Neuronal stem cell (in vitro differentiated cells): ENCODE measurements around the gene PPP1R13L.
A peak's percentile ranks its signal among the peaks of the same experiment; 100 is the strongest.

Experiments
- DNase-seq: peaks from one replicate; pipeline ENCODE4 v3.0.0-alpha.2; 2013; ENCODE audit warnings: low spot score
- H2AFZ ChIP-seq: one replicate; pipeline ENCODE4 v1.6.1; 2013; ENCODE audit warnings: mild to moderate bottlenecking, low read length, inconsistent platforms
- H2AK5ac ChIP-seq: 2 replicates; pipeline ENCODE4 v1.6.1; 2013; ENCODE audit warnings: low read depth, mild to moderate bottlenecking, inconsistent platforms, low read length, moderate library complexity, mixed read lengths
- H2BK120ac ChIP-seq: 2 replicates; pipeline ENCODE4 v1.6.1; 2013; ENCODE audit warnings: low read depth, mild to moderate bottlenecking, inconsistent platforms, low read length, moderate library complexity, mixed read lengths
- H2BK12ac ChIP-seq: one replicate; pipeline ENCODE4 v1.6.1; 2013; ENCODE audit warnings: low read length, inconsistent platforms
- H2BK15ac ChIP-seq: 2 replicates; pipeline ENCODE4 v1.6.1; 2013; ENCODE audit warnings: mild to moderate bottlenecking, low read length, inconsistent platforms, mixed read lengths
- H2BK5ac ChIP-seq: one replicate; pipeline ENCODE4 v1.6.1; 2013; ENCODE audit warnings: inconsistent platforms, mild to moderate bottlenecking, low read length, moderate library complexity
- H3K14ac ChIP-seq: one replicate; pipeline ENCODE4 v1.6.1; 2013; ENCODE audit warnings: low read length, inconsistent platforms
- H3K18ac ChIP-seq: 2 replicates; pipeline ENCODE4 v1.6.1; 2013; ENCODE audit warnings: low read length, inconsistent platforms
- H3K23ac ChIP-seq: 2 replicates; pipeline ENCODE4 v1.6.1; 2013; ENCODE audit warnings: low read depth, mild to moderate bottlenecking, mixed read lengths, low read length, inconsistent platforms; ENCODE audit not compliant: poor library complexity
- H3K27ac ChIP-seq: replicated peaks from 3 replicates; pipeline ENCODE4 v1.5.1; 2013; ENCODE audit warnings: low read length, inconsistent platforms
- H3K27me3 ChIP-seq, 3 experiments: 2 replicates each; pipeline ENCODE4 v1.6.1; 2013; ENCODE audit warnings: low read length in 3 of 3, mild to moderate bottlenecking in 2 of 3, inconsistent platforms in 1 of 3, low read depth in 1 of 3, mixed read lengths in 1 of 3, moderate library complexity in 1 of 3; ENCODE audit not compliant: control insufficient read depth in 3 of 3, insufficient read depth in 3 of 3
- H3K36me3 ChIP-seq, 2 donors: replicated peaks in 1 of 2; 2 replicates each; pipeline ENCODE4 v1.6.1; 2013; ENCODE audit warnings: low read length in 2 of 2; ENCODE audit not compliant: control insufficient read depth in 2 of 2, insufficient read depth in 2 of 2
- H3K4ac ChIP-seq: 2 replicates; pipeline ENCODE4 v1.6.1; 2013; ENCODE audit warnings: inconsistent platforms, mild to moderate bottlenecking, low read length, moderate library complexity
- H3K4me1 ChIP-seq, 2 donors: 1 replicate in 1 of 2; 2 replicates in 1 of 2; pipeline ENCODE4 v1.6.1; 2013; ENCODE audit warnings: low read length in 2 of 2, low read depth in 1 of 2; ENCODE audit not compliant: control insufficient read depth in 2 of 2, insufficient read depth in 1 of 2
- H3K4me2 ChIP-seq: one replicate; pipeline ENCODE4 v1.6.1; 2013; ENCODE audit warnings: mild to moderate bottlenecking, low read length, inconsistent platforms; ENCODE audit not compliant: insufficient read depth, poor library complexity, severe bottlenecking
- H3K4me3 ChIP-seq, 2 donors: 2 replicates each; pipeline ENCODE4 v1.5.1; 2013; ENCODE audit warnings: low read length in 2 of 2, mild to moderate bottlenecking in 2 of 2, inconsistent platforms in 1 of 2, moderate library complexity in 1 of 2
- H3K79me1 ChIP-seq: one replicate; pipeline ENCODE4 v1.6.1; 2013; ENCODE audit warnings: low read depth, mild to moderate bottlenecking, inconsistent platforms, low read length, moderate library complexity
- H3K9ac ChIP-seq: one replicate; pipeline ENCODE4 v1.6.1; 2013; ENCODE audit warnings: mild to moderate bottlenecking, low read depth, low read length, inconsistent platforms; ENCODE audit not compliant: poor library complexity
- H3K9me3 ChIP-seq, 2 donors: replicated peaks in 1 of 2; 2 replicates each; pipeline versions ENCODE3 to v1.6.1; 2013; ENCODE audit warnings: low read length in 2 of 2, mild to moderate bottlenecking in 2 of 2, inconsistent platforms in 1 of 2, low read depth in 1 of 2, mixed read lengths in 1 of 2, moderate library complexity in 1 of 2; ENCODE audit not compliant: control insufficient read depth in 2 of 2, insufficient read depth in 1 of 2
- H4K8ac ChIP-seq: one replicate; pipeline ENCODE4 v1.6.1; 2013; ENCODE audit warnings: low read depth, mild to moderate bottlenecking, inconsistent platforms, low read length, moderate library complexity
- H4K91ac ChIP-seq: one replicate; pipeline ENCODE4 v1.6.1; 2013; ENCODE audit warnings: low read length, low read depth, mild to moderate bottlenecking, inconsistent platforms; ENCODE audit not compliant: poor library complexity
- WGBS, 2 donors: extraction: QIAGEN DNeasy Blood & Tissue Kit; methylation state at CpG; one replicate each; pipeline ENCODE4 v1.1.7; 2013; ENCODE audit warnings: missing lambda C conversion rate in 2 of 2, mixed read lengths in 1 of 2; ENCODE audit not compliant: insufficient read length in 2 of 2, insufficient replicate concordance in 1 of 2; ENCODE audit errors: extremely low coverage in 2 of 2; 5-methylcytosine and 5-hydroxymethylcytosine counted together

The PPP1R13L gene

GRCh38 chr19:45344621-45345505 lies 60.0 kb downstream of the PPP1R13L start:
- H2AFZ ChIP-seq = no peak overlapping the region
- H3K14ac ChIP-seq = no peak overlapping the region
- H3K4me3 ChIP-seq = no peak overlapping the region
- H3K23ac ChIP-seq = no peak overlapping the region
- peaks cover 0 to 6% of the 10 kb centered on the region in 2 donors for H3K4me1 ChIP-seq
- no peak overlapping the region for H2AK5ac ChIP-seq
- no peak overlapping the region for H2BK5ac ChIP-seq
- DNase-seq = no peak
- no peak overlapping the region for H2BK12ac ChIP-seq
- peaks cover 3 to 6% of the 10 kb centered on the region in 2 donors for H3K36me3 ChIP-seq
- peaks cover 5 to 54% (median 30%) of the 10 kb centered on the region in 3 experiments for H3K27me3 ChIP-seq
- no peak overlapping the region for H2BK120ac ChIP-seq
- H3K18ac ChIP-seq = no peak overlapping the region
- no peaks in the 10 kb centered on the region for H3K79me1 ChIP-seq
- no peak overlapping the region for H4K91ac ChIP-seq
- H2BK15ac ChIP-seq = no peak overlapping the region
- peaks cover 0 to 3% of the 10 kb centered on the region in 2 donors for H3K9me3 ChIP-seq
- H3K4ac ChIP-seq = no peak overlapping the region
- no peak overlapping the region for H3K27ac ChIP-seq
- WGBS, 2 donors = no CpG with 5 or more reads among the region's 15 CpGs
- H3K4me2 ChIP-seq = no peak overlapping the region
- no peak overlapping the region for H3K9ac ChIP-seq
- H4K8ac ChIP-seq = no peak overlapping the region

GRCh38 chr19:45342911-45343310 lies 62.0 kb downstream of the PPP1R13L start:
- no peak overlapping the region for H2AK5ac ChIP-seq
- H3K4me2 ChIP-seq = no peak overlapping the region
- no peak overlapping the region for H2BK12ac ChIP-seq
- no peak overlapping the region for H2BK15ac ChIP-seq
- H4K91ac ChIP-seq = no peak overlapping the region
- peaks cover 0 to 3% of the 10 kb centered on the region in 2 donors for H3K9me3 ChIP-seq
- H3K27me3 ChIP-seq = peaks cover 5 to 57% (median 32%) of the 10 kb centered on the region in 3 experiments
- no peak overlapping the region for H2BK5ac ChIP-seq
- H3K18ac ChIP-seq = no peak overlapping the region
- H3K79me1 ChIP-seq = no peaks in the 10 kb centered on the region
- H3K4me3 ChIP-seq = peak overlapping the region in 1 of 2 donors; percentile 7
- H2BK120ac ChIP-seq = no peak overlapping the region
- no peak overlapping the region for H3K4ac ChIP-seq
- no peak overlapping the region for H4K8ac ChIP-seq
- no peak overlapping the region for H3K27ac ChIP-seq
- no peak overlapping the region for H3K9ac ChIP-seq
- H3K23ac ChIP-seq = peak overlapping the region; percentile 37
- H3K4me1 ChIP-seq = peaks cover 0 to under 1% of the 10 kb centered on the region in 2 donors
- no peak overlapping the region for H3K14ac ChIP-seq
- no CpG with 5 or more reads among the region's 13 CpGs for WGBS, 2 donors
- H3K36me3 ChIP-seq = no peaks in the 10 kb centered on the region
- H2AFZ ChIP-seq = no peak overlapping the region
- DNase-seq = no peak

GRCh38 chr19:45340899-45341453 lies 63.9 kb downstream of the PPP1R13L start:
- no peak overlapping the region for H2BK12ac ChIP-seq
- peak overlapping the region; percentile 21 for H3K23ac ChIP-seq
- no peak overlapping the region for H2BK15ac ChIP-seq
- no CpG with 5 or more reads among the region's 25 CpGs for WGBS, 2 donors
- peak overlapping the region in 1 of 2 donors; percentile 6 for H3K4me3 ChIP-seq
- peaks cover 0 to 3% of the 10 kb centered on the region in 2 donors for H3K9me3 ChIP-seq
- H2AK5ac ChIP-seq = no peak overlapping the region
- H4K8ac ChIP-seq = peak overlapping the region; percentile 31
- H2BK5ac ChIP-seq = no peak overlapping the region
- H3K18ac ChIP-seq = no peak overlapping the region
- no peak overlapping the region for H3K4ac ChIP-seq
- H3K79me1 ChIP-seq = no peaks in the 10 kb centered on the region
- H4K91ac ChIP-seq = no peak overlapping the region
- H3K27me3 ChIP-seq = peaks cover 5 to 53% (median 30%) of the 10 kb centered on the region in 3 experiments
- no peaks in the 10 kb centered on the region for H3K4me1 ChIP-seq
- no peak overlapping the region for H2BK120ac ChIP-seq
- peak overlapping the region; percentile 49 for H2AFZ ChIP-seq
- peak overlapping the region; percentile 30 for H3K9ac ChIP-seq
- peak overlapping the region; percentile 55 for H3K4me2 ChIP-seq
- peak overlapping the region; percentile 75 for H3K14ac ChIP-seq
- no peaks in the 10 kb centered on the region for H3K36me3 ChIP-seq
- no peak overlapping the region for H3K27ac ChIP-seq
- no peak for DNase-seq
